HG02623 (cell line): Measurements from ENCODE around the gene TRIM59.

Experiments used
- ATAC-seq: cut with Tn5 transposase; IDR thresholded peaks from one replicate; pipeline ENCODE4 v1.9.1; 2021; ENCODE audit warnings: moderate library complexity; ENCODE audit not compliant: unreplicated experiment

The TRIM59 gene

DNA sequence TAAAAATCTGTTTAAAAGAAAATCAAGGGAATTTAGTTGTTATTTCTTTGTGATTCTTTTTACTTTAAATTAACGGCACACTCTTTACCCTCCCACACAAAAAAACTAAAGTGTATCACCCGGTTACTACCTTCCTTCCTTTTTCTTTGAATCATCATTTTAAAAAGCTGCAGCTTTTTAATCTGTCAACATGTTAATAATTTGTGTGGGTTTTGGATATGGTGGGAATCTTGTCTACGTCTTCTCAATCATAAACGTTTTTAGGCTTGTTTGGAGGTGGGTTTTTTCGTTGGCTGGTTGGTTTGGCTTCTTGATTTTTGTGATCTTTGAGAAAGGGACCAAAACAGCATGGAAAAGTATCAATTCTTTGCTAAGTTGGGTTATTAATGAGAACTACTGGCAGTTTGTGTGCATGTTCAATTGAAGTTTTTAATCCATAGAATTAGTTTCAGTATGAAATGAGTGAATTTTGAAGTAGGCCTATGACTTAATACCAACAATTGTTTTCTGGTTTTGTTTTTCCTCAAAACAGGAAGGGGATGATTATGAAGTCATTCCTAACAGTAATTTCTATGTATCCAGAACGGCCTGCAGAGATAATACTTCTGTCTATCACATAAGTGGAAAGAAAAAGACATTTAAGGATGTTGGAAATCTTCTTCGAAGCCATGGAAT is 45.7 kb downstream of the TRIM59 start:
- no peak for ATAC-seq

DNA sequence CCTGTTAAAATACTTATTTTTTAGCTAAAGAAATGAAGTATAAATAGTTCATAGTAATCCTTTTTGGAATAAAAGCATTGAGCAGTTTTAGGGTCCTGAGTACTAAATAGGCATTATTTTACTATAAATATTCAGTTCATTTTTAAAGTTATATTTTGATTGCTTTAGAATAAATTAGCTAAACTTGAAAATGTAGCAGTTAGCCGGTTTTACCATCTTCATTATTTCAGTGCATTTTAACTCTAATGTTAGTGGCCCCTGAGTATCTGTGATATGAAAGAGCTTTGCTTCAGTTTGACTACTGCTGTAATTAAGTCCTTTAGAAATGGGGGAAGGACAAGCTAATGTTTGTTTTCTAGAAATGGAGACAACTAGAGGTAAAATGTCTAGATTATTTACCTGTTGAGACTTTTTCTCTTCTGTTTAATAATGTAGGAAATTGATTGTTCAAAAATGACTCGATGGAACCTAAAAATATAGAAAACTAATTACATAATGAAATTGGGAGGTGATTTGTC is 46.5 kb downstream of the TRIM59 start:
- ATAC-seq: no peak

DNA sequence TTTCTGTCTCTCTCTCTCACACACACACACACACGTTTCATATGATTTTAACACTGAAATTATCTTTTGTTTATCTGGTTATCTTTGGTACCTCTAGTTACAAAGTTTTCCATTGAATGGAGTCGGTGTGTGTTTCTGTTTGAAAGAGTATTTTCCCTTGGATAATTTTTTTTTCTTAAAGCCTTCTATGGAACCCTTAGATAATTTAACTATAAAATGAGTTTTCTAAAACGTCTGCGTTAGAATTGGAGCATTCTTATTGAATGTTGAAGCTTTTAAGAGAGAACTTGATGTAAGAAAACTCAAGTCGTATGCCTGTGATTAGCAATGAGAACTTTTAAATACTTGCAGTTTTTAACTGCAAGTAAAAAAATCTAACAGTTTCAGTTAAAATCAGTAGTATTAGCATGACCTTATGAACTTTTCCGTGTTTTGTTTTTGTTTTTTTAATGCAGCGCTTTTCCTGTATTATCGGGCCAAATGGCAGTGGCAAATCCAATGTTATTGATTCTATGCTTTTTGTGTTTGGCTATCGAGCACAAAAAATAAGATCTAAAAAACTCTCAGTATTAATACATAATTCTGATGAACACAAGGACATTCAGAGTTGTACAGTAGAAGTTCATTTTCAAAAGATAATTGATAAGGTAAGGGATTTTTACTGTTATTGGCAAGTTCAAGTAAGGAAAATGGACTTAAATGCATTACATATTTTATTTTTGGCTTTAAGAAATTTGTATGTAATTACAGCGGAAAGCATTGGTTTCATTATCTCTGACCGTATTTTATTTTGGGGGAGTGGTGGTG is 47.2 kb downstream of the TRIM59 start:
- no peak for ATAC-seq

DNA sequence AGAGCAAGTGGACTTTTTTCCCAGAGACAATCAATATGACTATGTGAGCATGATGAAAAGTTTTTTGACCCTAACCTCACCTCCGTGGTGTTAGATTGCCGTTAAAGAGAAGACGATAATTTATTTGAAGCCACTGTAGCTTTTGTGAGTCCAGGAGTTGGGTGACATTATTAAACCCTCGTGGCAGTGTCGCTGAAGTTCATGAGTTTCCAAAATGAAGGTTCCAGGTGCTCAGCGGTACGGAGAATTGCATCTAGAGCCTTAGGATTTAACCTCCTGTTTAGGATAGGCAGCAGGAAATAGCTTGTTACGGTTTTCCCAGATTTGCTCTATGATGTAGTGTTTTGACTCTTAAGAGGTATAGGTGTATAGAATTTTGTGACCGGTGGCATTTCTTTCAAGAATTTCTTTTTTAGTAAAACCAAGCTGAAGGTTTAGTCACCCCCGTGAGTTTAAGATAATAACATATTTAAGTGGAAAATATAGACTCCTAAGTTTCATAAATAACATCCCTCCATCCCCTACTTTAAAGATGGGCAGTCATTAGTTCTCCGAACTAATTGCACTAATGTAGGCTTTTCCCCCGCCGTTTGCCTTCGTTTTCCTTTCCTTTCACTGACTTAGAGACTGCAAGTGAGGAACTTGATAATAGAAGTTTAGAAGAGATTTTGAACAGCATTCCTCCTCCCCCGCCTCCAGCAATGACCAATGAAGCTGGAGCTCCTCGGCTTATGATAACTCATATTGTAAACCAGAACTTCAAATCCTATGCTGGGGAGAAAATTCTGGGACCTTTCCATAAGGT is 48.1 kb downstream of the TRIM59 start:
- ATAC-seq: no peak

DNA sequence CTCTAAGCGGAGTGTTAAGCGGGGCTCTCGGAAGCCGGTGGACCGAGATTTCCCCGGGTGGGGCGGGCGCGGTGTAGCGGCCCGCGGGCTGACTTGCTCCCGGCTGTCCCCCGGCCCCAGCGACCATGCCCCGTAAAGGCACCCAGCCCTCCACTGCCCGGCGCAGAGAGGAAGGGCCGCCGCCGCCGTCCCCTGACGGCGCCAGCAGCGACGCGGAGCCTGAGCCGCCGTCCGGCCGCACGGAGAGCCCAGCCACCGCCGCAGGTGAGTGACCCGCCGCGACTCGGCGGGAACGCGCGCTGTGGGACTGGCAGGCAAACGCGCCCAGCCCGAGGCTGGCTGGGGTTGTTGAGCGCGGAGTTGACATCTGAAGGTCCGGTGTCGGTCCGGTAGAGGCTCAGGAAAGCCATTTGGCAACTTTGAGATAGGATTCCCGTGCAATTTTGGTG is 48.9 kb downstream of the TRIM59 start:
- no peak for ATAC-seq

DNA sequence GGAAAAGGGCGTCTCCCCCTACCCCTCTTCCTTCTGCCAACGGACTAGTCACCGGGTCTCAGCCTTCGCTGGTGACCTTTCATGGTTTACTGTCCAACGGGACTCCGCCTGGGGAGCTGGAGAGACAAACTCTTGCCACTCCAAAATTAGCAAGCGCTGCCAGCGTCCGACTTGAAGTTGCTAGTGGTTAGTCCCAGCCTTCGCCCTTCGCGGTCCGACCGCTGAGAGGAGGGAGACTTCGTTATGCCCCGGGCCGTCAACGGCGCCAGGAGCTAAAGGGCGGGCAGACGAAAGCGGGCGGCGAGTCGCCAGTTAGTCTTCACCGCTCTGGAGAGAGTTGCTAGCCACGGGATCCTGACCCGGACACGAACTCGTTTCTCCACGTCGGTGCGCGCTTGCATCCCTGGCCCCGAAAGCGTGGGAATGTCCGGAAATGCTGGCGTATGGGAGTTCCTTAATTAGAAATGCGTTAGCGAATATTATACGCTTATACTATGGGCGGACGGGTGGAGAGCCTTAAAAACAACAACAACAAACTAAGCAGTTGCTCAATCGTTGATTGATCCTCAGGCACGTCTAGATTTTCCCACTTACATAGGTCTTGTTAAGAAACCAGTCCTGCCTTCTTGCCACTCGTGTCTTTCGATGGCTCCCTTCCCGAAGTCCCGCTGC is 49.4 kb downstream of the TRIM59 start:
- ATAC-seq: no peak

DNA sequence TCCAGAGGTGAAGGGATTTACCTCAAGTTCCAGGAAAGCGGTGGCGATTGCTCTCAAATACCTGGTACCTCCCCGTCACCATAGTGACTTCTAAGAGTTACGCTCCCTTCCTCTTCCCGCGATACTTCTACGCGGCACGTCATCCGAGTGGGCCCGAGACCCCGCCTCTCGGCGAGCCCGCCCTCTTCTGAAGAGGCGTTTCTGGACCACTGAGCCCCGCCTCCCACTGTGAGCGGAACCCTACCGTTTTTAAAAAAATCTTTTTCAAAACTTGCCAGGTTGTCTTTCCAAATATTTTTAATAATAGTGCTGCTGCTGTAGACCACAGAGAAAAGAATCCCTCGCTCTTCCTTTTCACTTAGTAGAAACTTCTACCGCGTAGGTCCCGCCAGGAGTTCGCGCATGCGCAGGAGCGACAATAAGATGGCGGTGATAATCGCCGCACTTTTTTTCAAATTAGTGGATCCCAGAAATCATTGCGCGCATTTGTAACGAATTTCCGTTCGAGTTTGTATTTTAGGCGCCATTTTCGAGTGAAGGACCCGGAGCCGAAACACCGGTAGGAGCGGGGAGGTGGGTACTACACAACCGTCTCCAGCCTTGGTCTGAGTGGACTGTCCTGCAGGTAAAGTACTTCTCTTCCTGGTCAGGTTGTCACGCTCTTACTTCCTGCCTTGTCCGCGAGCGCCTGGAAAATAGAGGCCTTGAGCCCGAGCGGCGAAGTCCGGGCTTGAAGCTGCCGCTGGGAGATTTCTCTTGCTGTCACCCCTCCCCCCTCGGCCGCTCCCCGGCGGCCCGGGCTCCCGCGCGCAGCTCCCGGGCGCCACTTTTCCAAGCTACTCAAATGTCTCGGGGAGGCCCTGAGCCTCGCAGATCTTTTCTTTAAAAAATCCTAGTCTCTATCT is 50.2 kb downstream of the TRIM59 start, which contains the start of the genes IFT80 and SMC4:
TSS of gene IFT80 (minus strand) at position 101 of the 905 bp plus-strand sequence. CDS start 14,625 bp downstream, outside the sequence.
TSS of gene SMC4 (plus strand) at position 526 of the 905 bp plus-strand sequence. CDS start 1,177 bp downstream, outside the sequence.
- ATAC-seq: peak; percentile 93

DNA sequence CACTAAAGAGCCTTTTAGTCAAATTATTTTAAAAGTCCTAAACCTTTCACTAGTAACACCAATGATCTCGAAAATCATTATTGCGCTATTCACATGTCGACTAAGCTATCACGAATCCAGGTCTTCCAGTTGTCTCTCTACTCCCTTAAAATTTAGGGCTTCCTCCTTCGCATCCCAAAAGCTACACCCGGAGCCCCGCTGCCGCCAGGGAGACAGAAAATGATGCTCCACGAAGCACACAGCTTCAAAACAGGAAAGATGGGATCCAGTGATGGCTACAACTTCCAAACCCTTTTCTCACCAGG is 50.8 kb downstream of the TRIM59 start:
- ATAC-seq: peak; percentile 2

DNA sequence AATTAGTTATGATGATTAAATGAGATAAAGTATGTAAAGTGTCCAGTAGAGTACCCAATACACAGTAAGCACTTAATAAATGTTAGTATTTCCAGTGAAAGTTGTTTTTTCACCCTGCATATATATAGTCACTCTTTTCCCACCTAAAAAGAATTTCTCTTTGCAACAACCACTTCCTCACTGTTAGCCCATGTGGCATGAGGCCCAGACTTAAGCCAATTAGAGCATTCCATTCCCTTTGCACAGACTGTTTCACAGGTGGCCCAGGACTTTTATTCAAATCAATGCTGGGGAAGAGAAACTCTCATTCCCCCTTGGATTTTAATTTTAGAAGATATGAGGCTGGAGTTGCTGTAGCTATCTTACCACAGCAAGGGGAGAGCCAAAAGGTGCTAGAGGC is 54.3 kb downstream of the TRIM59 start:
- no peak for ATAC-seq

DNA sequence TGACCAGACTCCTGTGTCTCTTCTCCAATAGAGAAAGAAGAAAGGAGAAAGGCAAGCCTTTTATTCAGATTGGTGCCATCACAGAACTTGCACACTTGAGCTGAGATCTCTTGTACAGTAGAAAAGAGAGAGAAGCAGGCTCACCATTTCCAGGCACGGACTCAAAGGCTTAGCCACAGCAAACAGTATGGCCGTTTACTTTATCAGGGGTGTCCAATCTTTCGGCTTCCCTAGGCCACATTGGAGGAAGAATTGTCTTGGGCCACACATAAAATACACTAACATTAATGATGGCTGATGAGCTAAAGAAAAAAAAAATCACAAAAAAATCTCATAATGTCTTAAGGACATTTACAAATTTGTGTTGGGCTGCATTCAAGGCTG is 55.6 kb downstream of the TRIM59 start:
- no peak for ATAC-seq

DNA sequence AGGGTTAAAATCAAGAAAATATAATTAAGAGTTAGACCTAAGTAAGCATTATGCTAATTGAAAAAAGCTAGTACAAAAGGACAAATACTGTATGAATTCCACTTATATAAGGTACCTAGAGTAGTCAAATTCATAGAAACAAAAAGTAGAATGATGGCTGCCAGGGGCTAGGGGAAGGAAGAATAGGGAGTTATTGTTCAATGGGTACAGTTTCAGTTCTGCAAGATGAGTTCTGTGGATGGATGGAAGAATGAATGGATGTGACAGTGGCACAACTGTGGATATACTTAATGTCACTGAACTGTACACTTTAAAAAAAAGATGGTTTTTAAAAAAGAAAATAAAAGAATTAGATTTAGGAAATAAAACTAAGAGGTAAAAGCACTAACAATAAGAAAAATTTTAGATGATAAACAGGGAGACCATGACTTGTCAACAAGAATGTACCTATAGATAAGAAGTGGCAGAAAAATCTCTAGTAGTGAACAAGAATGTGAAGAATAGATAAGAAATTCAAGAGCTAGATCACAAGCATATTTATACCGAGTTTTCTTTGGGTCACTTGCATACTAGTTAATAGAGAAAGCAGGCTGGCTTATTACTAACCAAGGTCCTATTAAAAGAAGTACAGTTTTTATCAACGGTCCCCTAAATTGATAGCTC is 56.1 kb downstream of the TRIM59 start:
- ATAC-seq: no peak

DNA sequence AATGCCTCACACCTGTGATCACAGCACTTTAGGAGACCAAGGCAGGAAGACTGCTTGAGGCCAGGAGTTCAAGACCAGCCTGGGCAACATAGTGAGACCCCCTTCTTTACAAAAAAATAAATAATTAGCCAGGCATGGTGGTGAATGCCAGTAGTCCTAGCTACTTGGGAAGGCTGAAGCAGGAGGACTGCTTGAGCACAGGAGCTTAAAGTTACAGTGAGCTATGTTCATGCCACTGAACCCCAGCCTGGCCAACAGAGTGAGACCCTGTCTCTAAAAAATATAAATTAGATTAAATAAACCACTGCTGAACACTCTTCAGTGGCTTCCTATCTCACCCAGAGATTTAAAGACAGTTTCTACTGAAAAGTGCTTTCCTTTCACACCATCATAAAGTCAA is 56.8 kb downstream of the TRIM59 start:
- no peak for ATAC-seq

DNA sequence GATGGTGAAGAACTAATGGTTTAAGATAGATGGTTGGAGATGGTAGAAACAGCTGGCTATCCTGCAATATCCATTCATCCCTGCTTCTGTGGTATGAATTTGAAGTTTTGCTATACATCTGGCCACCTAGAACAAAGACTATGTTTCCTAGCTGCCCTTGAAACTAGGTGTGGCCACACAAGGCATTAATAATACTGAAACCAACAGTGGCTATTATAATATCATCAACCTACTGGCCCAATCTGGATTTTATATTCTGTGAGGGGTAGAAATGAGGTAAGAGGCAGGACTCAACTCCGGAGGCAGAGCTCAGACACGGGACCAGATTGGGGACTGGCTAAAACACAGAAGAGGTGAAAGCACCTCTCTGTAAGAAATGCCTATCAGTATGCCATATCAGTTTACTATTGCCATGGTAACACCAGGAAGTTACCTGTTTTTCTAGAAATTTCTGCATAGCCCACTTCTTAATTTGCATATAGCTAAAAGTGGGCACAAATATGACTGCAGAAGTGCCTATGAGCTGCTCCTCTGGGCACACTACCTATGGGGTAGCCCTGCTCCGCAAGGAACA is 58.9 kb downstream of the TRIM59 start:
- ATAC-seq: no peak
